T follicular helper cell (primary cell): ENCODE data around the gene PSMD2.

Experiments
- DNase-seq: peaks from one replicate; pipeline ENCODE4 v3.0.0-alpha.2; 2020; ENCODE audit warnings: low read depth

Gene PSMD2

DNA sequence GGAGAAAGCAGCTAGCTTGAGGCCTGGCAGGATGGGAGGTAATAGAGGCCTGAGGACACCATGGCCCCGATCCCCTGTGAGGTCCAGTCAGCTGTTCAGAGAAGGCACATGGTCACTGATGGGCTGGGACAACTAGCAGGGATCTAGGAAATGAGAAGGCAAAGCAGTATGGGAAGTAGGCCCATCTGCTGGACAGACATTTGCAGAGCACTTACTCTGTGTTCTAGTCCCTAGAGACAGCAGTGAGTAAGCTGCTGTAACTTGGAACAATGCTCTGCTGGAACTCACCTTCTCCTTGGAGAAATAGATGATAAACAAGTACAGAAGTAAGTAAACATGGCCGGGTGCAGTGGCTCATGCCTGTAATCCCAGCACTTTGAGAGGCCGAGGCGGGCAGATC is 16.1 kb upstream of the PSMD2 start:
- DNase-seq = no peak

DNA sequence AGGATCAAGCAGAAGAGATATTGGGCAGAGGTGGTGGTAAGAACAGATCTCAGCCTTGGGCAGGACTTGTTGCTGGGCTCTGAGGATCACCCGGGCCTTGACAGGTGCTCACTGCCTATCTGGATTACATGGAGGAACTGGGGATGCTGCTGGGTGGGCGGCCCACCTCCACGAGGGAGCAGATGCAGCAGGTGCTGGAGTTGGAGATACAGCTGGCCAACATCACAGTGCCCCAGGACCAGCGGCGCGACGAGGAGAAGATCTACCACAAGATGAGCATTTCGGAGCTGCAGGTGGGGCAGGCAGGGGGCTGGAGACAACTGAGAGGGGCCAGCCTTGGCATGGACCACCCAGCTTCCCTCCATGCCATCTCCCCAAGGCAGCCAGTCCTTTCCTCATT is 15.4 kb upstream of the PSMD2 start:
- no peak for DNase-seq

DNA sequence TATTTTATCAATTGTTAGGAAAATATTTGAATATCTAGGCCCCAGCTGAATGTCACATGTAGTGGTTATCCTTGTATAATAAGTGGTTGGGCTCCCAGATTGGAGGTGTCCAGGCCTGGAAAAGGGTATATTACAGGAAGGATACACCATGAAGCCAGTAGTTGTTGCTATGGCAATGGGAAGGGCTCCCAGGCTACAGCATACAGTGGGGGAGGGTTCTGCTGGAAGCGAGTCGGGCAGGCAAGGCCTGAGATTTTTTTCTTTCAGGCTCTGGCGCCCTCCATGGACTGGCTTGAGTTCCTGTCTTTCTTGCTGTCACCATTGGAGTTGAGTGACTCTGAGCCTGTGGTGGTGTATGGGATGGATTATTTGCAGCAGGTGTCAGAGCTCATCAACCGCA is 14.3 kb upstream of the PSMD2 start:
- DNase-seq = no peak

DNA sequence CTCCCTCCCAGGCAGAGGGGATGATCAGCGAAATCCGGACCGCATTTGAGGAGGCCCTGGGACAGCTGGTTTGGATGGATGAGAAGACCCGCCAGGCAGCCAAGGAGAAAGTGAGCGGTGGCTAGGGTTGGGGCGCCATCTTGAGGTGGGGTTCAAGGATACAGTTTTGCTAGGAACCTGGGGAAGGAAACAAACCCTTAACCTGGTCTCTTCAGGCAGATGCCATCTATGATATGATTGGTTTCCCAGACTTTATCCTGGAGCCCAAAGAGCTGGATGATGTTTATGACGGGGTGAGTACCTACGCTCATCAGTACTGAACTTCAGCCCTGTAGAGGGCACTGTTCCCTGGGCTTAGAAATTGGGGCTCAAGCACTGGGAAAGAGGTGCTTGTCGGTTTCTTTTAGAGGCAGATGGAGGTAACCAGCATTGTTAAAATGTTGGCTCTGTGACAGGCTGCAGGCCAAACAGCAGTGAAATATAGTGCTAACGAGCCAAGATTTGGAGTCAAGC is 9.6 kb upstream of the PSMD2 start:
- DNase-seq = peak; percentile 42

DNA sequence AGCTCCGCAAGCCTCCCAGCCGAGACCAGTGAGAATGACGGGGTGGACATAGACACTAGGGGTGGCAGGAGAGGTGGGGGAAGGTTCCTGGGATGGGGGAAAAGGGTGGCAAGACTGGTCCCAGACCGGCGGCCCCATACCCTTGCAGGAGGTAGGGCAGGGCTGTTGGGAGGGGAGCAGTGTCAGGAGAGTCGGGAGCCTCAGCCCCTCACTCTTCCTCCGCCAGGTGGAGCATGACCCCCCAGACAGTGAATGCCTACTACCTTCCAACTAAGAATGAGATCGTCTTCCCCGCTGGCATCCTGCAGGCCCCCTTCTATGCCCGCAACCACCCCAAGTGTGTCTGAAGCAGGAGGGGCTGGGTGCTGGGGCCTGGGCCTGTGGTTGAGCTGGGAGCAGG is 8.7 kb upstream of the PSMD2 start:
- no peak for DNase-seq

DNA sequence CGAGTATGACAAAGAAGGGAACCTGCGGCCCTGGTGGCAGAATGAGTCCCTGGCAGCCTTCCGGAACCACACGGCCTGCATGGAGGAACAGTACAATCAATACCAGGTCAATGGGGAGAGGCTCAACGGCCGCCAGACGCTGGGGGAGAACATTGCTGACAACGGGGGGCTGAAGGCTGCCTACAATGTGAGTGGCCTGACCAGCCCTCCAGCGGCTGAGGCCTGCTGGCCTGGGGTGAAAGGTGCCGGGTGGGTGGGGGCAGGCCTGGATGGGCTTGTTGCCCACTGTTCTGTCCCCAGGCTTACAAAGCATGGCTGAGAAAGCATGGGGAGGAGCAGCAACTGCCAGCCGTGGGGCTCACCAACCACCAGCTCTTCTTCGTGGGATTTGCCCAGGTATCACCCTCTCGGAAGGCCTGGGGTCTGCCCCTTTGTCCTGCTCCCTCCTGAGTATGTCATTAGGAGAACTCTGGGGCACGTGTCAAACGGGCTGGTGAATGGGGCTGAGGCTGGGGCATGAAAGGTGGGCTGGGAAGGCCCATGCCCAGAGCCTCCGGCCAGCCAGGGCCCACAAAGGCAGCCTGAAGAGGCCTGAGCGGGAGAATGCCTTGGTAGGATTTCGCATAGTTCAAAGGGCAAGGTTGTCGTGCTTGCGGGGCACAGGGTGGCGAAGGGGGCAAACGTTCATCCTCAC is 7.8 kb upstream of the PSMD2 start:
- DNase-seq = no peak

DNA sequence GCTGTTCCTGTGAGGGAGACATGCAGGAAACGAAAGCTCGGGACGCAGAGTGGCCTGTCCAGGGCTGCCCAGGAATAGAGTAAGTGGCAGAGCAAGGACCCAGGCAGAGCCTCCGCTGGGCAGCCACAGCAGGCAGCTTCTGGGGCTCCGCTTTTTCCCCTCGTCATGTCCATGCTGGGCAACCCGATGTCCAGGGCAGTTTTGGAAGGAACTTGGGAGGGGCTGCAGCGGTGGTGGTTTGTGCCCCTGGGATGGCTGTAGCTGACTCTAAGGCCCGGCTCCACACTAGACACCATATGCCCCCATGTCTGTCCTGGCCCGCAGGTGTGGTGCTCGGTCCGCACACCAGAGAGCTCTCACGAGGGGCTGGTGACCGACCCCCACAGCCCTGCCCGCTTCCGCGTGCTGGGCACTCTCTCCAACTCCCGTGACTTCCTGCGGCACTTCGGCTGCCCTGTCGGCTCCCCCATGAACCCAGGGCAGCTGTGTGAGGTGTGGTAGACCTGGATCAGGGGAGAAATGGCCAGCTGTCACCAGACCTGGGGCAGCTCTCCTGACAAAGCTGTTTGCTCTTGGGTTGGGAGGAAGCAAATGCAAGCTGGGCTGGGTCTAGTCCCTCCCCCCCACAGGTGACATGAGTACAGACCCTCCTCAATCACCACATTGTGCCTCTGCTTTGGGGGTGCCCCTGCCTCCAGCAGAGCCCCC is 7.1 kb upstream of the PSMD2 start:
- DNase-seq = no peak

DNA sequence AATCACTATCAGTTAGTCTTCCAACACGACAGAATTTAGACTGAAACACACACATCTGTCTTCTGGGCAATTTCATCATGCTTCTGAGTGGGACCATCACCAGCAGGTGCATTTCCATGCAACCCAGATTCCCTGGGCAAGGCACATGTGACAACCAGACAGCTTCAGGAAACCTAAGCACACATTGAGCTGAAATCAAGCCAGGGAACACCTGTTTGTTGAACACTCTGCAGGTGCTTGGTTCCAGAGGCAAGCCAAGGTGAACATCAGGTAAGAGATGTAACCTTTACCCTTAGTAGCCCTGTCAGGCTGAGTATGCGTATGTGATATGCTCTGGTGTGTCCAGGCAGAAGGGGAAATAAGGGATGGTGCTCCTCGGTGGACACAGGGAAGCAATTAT is 3.3 kb upstream of the PSMD2 start:
- DNase-seq = no peak

DNA sequence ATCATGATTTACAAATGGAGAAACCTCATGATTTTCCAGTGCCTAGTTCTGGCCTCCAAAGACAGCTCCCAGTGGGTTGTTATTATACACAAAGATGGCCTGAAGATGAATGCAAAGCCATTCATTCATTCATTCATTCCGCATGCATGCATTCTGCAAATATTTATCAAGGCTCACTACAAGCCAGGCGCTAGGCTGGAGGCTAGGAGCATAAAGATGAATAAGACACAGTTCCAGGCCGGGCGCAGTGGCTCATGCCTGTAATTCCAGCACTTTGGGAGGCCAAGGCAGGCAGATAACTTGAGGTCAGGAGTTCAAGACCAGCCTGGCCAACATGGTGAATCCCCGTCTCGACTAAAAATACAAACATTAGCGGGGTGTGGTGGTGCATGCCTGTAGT is 2.4 kb upstream of the PSMD2 start:
- DNase-seq = no peak

DNA sequence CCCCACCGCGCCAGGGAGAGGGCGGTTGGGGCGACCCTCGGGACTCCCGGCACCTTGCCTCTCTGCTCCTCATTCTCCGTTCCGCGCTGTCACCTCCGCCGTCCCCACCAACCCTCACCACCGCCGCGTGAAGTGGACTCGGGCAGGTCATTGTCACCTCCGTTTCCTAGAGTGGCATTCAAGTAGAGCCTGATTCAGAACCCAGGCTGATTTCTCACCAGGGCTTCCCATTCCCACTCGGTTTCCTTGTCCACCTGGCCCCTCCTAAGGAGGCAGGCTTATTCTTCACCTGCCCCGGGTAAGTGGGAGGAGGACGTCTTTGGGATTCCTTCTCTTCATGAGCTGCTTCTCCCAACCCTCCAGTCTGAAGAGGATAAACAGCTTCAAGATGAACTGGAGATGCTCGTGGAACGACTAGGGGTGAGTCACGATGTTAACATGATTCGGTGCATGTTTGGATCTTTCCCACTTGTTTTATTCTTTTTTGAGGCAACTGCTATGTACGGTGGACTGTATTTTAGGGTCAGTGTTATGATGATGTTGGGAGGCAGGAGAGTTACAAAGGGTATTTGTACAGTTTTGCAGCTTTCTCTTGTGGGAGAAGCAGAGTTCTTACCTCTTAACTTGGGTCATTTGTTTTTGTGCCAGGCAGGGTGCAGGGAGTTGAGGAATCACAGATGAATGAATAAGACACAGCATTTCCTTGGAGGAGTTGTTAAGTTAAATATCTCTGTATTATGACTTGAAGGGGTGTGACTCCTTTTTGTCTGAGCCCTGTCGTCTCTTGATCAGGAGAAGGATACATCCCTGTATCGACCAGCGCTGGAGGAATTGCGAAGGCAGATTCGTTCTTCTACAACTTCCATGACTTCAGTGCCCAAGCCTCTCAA is 692 bp downstream of the PSMD2 start:
- no peak for DNase-seq

DNA sequence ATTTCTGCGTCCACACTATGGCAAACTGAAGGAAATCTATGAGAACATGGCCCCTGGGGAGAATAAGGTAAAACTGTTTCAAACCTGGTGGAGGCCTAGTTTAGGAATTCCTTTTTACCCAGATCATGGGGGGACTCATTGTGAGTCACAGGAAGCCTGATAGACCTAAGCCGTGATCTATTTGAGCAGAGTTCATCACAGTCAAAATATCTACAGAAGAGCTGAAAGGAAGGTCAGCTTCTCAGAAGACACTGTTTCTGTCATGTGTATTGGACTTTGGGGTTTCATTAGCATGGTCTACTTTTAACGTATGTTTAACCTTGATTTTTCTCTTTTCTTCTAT is 1.3 kb downstream of the PSMD2 start:
- no peak for DNase-seq

DNA sequence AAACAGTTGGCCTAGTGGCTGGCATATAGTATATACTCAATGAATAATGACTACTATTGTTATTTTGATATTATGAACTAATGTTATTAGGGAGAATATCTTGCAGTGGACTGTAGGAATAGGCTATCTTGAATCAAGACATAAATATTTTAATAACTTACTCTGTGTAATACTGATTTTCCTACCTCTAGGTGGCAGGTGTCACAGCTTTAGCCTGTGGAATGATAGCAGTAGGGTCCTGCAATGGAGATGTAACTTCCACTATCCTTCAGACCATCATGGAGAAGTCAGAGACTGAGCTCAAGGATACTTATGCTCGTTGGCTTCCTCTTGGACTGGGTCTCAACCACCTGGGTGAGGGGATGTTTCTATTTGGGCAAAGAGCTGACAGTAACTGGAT is 6.5 kb downstream of the PSMD2 start:
- DNase-seq = no peak

DNA sequence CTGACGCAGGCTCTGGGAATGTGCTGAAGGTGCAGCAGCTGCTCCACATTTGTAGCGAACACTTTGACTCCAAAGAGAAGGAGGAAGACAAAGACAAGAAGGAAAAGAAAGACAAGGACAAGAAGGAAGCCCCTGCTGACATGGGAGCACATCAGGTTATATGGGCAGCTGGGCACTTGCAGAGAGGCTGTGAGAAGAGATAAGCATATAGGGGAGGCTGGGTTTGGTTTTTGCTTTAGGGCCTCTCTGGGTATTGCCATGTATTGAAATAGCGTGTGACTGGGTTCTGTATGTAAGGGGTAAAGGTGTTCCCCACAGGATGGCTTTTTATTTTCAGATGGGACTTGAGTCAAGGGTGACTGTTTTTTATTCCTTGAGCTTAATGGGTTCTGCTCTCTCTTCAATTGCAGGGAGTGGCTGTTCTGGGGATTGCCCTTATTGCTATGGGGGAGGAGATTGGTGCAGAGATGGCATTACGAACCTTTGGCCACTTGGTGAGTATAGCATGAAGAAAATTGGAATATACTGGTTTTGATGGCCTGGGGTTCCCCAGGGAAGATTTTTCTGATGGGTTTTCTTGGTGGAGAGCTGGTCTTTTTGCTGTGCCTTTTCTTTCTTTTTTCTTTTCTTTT is 7.4 kb downstream of the PSMD2 start:
- no peak for DNase-seq

DNA sequence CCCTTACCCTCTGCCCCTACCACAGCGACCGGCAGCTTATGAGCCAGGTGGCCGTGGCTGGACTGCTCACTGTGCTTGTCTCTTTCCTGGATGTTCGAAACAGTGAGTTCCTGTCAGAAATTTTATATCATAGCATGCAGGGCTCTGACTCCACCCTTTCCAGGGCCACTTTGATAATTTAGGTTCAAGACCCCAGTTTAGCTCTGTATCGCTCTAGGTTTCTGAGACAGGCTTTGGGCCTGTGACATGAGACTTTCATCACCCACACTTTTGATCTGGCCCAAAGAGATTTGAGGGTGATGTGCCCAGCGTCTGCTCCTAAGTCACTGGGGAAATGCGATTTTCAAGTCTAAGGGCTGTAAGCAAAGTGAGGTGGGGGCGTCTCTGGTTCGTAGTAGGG is 8.9 kb downstream of the PSMD2 start:
- no peak for DNase-seq

DNA sequence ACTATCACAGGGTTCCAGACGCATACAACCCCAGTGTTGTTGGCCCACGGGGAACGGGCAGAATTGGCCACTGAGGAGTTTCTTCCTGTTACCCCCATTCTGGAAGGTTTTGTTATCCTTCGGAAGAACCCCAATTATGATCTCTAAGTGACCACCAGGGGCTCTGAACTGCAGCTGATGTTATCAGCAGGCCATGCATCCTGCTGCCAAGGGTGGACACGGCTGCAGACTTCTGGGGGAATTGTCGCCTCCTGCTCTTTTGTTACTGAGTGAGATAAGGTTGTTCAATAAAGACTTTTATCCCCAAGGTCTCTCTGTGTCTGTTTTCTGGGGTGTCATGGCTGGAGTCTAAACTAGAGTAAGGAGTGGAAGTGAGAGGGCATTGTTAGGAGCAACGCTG is 9.7 kb downstream of the PSMD2 start:
- DNase-seq = no peak

DNA sequence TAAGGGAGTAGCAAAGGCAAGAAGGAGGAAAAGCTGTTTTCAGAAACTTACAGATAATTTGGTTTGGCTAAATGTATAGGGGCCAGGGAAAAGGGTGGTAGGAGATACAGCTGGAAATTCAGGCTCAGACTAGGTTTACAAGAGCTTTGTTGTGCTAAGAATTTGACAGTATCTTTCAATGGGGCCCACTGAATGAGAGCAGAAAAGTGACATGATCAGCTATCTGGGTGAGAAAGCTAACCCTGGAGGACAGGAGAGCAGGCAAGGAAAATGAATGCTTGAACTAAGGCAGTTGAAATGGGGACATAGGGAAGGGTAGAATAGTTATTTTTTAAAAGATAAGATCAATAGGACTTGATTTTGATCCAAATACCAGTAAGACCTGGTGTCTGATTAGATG is 12.6 kb downstream of the PSMD2 start:
- no peak for DNase-seq

DNA sequence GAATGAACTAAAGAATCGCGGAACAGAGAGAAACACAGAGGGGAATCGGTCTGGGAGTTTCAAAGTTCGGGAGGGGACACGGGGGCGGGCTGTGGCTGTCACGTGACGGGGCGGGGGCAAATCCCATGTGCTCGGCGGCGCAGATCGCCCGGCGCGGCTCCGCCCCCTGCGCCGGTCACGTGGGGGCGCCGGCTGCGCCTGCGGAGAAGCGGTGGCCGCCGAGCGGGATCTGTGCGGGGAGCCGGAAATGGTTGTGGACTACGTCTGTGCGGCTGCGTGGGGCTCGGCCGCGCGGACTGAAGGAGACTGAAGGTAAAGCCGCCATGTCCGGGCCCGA is 15.3 kb downstream of the PSMD2 start, which contains the start of gene EIF4G1:
EIF4G1 (plus strand) TSS at position 244 of the 337 bp plus-strand sequence. CDS start 1,191 bp downstream, outside the sequence.
- peak; percentile 89 for DNase-seq

DNA sequence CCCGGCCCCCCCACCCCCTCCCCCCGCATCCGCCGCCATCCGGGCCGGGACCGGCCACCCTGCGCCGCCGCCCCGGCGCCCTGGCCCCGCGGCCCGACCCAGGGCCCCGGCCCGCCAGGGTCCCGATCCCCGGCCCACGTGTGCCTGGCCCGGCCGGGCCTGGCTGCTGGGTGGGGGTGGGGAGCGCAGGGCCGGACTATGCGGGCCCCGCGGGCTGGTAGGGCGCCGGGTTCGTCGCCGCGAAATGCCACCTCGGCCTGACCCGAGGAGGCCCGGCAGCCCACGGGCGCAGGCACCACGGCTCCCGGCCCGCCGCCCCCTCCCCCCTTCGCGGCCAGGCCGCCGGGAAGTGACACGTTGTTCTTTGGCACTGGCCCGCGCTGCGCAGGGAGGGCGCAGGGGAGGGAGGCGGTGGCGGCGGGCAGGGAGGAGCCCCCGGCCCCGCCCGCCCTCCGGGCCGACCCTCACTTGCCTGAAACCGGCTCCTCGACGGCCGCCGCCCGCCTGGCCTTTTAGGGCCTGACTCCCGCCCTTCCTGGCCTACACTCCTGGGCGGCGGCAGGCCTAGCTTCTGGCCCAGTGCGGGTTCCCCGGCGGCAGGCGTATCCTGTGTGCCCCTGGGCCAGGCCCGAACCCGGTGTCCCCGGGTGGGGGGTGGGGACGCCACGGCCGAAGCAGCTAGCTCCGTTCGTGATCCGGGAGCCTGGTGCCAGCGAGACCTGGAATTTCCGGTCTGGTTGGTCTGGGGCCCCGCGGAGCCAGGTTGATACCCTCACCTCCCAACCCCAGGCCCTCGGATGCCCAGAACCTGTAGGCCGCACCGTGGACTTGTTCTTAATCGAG is 15.9 kb downstream of the PSMD2 start:
- DNase-seq = peak; percentile 63

DNA sequence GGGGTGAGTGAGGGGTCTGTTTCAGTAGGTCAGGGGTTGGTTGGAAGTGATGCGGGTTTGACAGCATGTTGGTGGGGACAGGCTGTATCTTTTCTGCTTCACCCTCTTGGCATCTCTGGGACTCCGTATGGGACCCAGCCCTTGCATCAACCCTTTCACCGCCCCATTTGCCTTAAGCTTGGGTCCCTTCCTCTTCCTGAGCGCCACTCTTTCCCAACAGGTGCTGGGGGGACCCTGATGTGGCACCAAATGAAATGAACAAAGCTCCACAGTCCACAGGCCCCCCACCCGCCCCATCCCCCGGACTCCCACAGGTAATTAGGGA is 16.5 kb downstream of the PSMD2 start:
- DNase-seq = no peak

DNA sequence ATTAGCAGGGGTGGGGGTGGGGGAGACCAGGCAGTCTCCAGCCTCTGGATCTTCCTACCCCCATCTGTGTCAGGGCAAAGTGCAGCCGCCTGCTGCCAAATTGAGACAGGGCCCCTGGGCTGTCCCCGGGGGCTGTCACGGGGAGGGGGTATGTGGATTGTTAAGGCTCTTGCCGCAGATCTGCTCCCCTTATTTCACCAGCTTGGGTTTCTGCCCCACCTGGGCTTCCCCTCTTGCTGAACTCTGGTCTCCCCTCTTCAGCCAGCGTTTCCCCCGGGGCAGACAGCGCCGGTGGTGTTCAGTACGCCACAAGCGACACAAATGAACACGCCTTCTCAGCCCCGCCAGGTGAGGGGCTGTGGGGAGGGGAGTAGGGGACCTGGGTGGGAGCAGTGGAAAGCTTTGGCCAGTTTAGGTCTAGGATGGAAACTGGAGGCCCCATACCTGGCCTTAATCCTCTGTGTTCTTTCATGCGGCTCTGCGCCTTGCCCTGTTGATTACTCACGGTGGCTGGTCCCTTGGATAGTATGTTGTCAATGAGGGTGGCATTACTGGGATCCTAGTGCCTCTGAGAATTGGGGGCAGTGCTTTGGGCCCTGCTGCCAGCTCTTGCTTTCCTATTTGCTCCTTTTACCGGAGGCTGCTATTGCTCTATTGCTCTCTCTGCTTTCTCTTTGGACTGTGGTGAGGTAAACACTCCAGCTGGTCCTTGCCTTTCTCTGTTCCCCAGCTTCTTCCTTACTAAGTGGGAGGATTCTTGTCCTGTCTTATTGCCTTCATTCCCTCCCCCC is 17.0 kb downstream of the PSMD2 start:
- no peak for DNase-seq

DNA sequence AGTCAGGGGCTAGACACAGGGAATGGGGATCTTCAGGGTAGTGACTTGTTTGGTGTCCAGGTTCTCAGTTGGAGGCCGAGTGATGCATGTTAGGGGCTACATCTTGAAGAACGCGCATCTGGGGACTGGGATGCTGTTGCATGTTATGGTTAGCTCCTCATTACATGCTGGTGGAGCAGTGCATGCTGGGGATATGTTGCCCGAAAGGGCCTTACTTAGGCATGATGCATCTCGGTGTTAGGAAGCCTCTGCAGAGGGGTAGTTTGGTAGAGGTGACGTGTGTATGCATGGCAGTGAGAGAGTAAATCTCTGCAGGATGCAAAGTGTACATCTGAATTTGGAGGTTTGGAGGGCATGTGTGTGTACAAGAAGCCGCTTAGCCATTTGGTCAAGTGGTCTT is 17.8 kb downstream of the PSMD2 start:
- no peak for DNase-seq
